B cell (primary cell): ENCODE measurements around the gene MAP3K5.

Source experiments
- CTCF ChIP-seq: fragments of 200-600 bp; IDR thresholded peaks from one replicate; pipeline ENCODE4 v1.8.0; 2022; ENCODE audit warnings: antibody characterized with exemption, mild to moderate bottlenecking
- EZH2 ChIP-seq: IDR thresholded peaks from 2 replicates; pipeline ENCODE4 v1.6.1; 2012; ENCODE audit warnings: borderline replicate concordance, low read depth, mild to moderate bottlenecking, moderate library complexity, low read length; ENCODE audit not compliant: insufficient read depth, poor library complexity, severe bottlenecking

GRCh38 chr6:136772685-136773472, 19.4 kb downstream of the MAP3K5 start:
- TF ChIP-seq CTCF: no peak
- no peak for TF ChIP-seq EZH2
